Activated T-cell treated with anti-CD3 and anti-CD28 coated beads, Interleukin-2, amount 50 U/mL, for 24 hours (primary cell): ENCODE measurements around the gene TRMU.
"Not testable (repeated sequence)": the region's sequence is repeated elsewhere in the genome, so short reads cannot be mapped to it uniquely, and the experiment has no call there.

ENCODE experiments used
- DNase-seq: peaks from one replicate; pipeline ENCODE4 v3.0.0-alpha.2; 2020
- H3K27ac Mint-ChIP-seq: 2 replicates; pipeline ENCODE4 v1.8.0; 2020; ENCODE audit warnings: mild to moderate bottlenecking, mixed read lengths
- H3K27me3 Mint-ChIP-seq: 2 replicates; pipeline ENCODE4 v1.8.0; 2020; ENCODE audit warnings: mixed read lengths
- H3K36me3 Mint-ChIP-seq: 2 replicates; pipeline ENCODE4 v1.8.0; 2020; ENCODE audit warnings: low read depth, mixed read lengths
- H3K4me1 Mint-ChIP-seq: 2 replicates; pipeline ENCODE4 v1.8.0; 2020; ENCODE audit warnings: low read depth, mixed read lengths
- H3K4me3 Mint-ChIP-seq: 2 replicates; pipeline ENCODE4 v1.8.0; 2020; ENCODE audit warnings: mild to moderate bottlenecking, moderate library complexity, mixed read lengths
- H3K9me3 Mint-ChIP-seq: 2 replicates; pipeline ENCODE4 v1.8.0; 2020; ENCODE audit warnings: mixed read lengths

The TRMU gene

DNA sequence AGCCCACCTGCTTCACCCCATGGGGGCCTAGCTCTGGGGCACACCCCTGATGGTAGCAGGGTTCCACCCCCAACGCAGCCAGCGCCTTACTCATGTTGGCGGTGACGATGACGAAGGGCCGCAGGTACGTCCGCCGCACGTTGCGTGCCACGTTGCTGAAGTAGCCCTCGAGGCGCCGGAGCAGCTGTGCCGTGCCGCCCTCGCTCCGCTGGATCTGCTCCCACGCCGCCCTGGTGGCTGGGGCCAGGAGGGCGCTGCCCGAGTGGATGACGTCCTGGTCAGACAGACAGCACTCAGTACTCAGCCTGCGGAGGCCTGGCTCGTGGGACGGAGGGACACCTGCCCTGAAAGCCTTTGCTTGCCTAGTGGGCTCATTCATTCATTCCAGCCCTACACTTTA lies 50.8 kb downstream of the TRMU start:
- H3K4me1 Mint-ChIP-seq, result no peaks in the 10 kb centered on the region
- H3K4me3 Mint-ChIP-seq, result no peak overlapping the region
- no peaks in the 10 kb centered on the region for H3K9me3 Mint-ChIP-seq
- no peaks in the 10 kb centered on the region for H3K27me3 Mint-ChIP-seq
- H3K27ac Mint-ChIP-seq, result no peak overlapping the region
- DNase-seq, result no peak
- no peaks in the 10 kb centered on the region for H3K36me3 Mint-ChIP-seq

DNA sequence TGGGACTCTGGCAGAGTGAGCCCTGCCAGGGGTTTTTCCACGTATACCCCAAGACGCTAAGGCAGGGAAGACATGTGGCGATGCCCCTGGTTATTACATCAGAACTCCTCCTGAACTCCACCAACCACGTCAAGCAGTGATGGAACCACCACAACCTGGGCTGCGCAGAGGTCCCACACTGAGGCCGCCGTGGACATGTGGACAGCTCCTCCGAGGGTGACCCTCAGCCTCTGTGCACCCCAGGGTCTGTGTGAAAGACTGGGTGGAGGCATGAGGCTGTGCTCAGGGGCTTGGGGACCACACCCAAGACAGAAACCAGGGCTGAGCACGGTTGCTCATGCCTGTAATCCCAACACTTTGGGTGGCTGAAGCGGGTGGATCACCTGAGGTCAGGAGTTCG lies 52.2 kb downstream of the TRMU start:
- Mint-ChIP-seq H3K4me3 (no peak overlapping the region), H3K36me3 (no peaks in the 10 kb centered on the region), H3K27me3 (no peaks in the 10 kb centered on the region), H3K9me3 (no peaks in the 10 kb centered on the region), H3K4me1 (no peaks in the 10 kb centered on the region), H3K27ac (no peak overlapping the region)
- DNase-seq, result no peak

DNA sequence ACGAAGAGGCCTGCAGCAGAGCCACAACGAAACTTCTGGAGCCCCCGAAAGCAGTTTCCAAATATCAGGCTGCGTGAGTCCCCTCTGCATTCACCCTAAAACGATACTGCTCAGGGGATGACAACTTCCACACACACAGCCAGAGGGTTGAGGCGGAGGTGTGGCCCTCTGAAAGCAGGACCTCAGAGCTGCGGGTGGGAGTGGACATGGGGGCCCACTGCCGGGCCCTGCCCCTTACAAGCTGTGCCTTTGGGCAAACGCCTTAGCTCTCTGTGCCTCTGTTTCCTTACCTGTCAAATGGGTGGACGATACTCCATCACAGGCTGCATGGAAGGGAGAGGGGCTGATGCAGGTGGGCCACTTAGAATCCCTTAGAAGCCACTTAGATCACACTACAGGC lies 53.1 kb downstream of the TRMU start:
- no peaks in the 10 kb centered on the region for H3K36me3 Mint-ChIP-seq
- H3K27me3 Mint-ChIP-seq, result no peaks in the 10 kb centered on the region
- no peaks in the 10 kb centered on the region for H3K9me3 Mint-ChIP-seq
- H3K4me1 Mint-ChIP-seq, result peaks cover under 1% of the 10 kb centered on the region
- H3K27ac Mint-ChIP-seq, result no peak overlapping the region
- no peak overlapping the region for H3K4me3 Mint-ChIP-seq
- no peak for DNase-seq

DNA sequence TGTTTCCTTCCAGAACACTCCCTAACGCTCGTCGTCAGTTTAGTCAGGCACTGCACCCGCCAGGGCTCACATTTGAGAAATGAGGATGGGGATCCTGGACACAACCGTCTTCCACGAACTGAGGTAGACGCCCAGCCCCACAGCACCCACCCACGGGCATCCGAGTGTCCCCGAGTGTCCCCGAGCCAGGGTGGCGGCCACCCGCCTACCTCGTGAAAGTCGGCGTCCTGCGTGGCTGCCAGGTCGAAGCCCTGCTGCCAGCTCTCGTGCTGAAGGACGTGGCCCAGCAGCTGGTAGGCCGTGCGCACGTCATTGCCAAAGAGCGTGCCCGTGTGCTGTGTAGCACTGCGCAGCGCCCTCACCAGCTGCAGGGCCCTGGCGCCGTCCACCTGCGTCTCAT lies 53.6 kb downstream of the TRMU start:
- H3K27ac Mint-ChIP-seq, result no peak overlapping the region
- no peak for DNase-seq
- H3K36me3 Mint-ChIP-seq, result no peaks in the 10 kb centered on the region
- H3K27me3 Mint-ChIP-seq, result no peaks in the 10 kb centered on the region
- no peak overlapping the region for H3K4me3 Mint-ChIP-seq
- H3K9me3 Mint-ChIP-seq, result no peaks in the 10 kb centered on the region
- peaks cover 5% of the 10 kb centered on the region for H3K4me1 Mint-ChIP-seq

DNA sequence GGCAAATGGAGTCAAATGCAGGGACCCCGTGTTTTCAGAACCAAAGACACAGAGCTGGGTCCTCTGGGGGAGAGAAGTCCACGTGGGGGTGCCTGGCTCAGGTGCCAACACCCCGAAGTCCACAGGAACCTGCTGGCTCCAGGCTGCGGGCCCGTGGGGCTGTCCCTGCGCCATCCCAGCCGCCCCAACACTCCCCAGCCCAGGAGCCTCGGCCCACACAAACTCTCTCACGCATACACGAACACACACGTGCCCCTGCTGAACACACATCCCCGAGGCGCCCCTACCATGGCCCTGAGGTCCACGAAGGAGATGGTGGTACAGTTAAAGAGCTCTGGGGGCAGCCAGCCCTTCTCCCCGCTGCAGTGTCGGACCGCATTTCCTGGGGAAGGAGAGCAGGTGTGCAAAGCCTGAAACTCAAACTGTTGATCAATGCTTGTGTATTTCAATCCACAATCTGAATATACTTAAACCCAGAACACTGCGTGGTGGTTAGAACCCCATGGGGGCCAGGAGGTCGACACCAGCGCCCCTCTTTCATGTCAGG lies 54.7 kb downstream of the TRMU start:
- DNase-seq, result no peak
- Mint-ChIP-seq H3K27ac (no peak overlapping the region), H3K27me3 (no peaks in the 10 kb centered on the region), H3K4me3 (no peak overlapping the region), H3K9me3 (no peaks in the 10 kb centered on the region), H3K4me1 (peaks cover 5% of the 10 kb centered on the region), H3K36me3 (no peaks in the 10 kb centered on the region)

DNA sequence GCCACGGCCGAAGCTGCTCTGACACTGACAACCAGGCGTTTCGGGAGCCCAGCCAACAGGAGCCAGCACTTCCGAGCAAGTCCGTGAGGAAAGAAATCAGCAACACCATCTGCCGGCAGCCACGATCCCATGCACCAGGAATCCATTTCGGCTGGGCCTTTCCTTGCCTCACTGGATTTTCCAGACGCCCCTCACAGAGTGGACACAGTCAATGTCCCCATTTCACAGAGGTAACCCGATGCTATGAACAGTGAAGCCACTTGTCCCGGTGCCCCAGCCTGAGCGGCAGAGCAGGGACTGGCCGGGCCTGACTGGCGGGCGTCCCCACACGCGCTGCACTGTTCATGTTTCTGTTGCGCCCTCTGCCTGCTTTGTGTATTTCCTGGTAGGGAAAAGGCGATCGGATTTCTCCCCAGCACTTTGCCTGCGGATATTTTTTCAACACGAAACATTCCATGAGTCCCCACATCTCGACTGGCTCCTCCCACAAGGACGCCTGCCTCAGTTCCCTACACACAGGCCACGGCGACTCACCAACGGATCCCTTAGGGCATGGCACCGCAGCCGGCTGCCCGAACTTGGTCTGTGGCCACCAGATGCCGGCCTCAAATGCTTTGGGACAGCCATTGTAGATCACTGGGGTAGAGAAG lies 55.3 kb downstream of the TRMU start:
- Mint-ChIP-seq H3K4me3 (no peak overlapping the region), H3K27ac (no peak overlapping the region), H3K36me3 (no peaks in the 10 kb centered on the region), H3K4me1 (peaks cover 5% of the 10 kb centered on the region), H3K27me3 (no peaks in the 10 kb centered on the region), H3K9me3 (no peaks in the 10 kb centered on the region)
- DNase-seq, result no peak

DNA sequence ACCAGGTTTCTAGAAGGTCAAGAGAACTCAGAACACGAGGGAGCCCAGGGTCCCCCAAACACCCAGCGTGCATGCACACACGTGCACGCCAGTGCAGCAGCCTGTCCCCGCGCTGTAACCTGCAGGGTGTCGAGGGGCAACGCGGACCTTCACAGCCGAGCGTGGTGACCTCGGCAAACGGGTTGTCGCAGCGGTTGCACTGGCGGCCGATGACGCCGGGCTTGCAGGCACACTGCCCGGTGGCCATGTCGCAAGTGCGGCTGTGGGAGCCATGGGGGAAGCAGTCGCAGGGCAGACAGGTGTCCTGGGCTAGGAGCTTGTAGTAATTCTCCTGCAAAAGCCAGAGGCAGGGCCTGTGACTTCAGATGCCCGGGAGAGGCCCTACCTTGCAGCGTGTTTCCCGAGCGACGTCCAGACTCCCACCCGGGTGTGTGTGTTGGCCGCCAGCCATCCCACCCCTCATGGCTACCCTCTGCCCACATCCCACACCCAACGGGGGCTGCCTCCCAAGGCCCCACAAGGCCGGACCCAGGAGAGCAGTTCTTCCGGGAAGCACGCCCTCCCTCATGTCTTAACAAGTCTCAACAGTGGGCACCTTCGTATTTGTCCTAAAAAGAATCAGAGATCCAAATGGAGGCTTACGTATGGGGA lies 56.1 kb downstream of the TRMU start:
- H3K4me3 Mint-ChIP-seq, result no peak overlapping the region
- no peak for DNase-seq
- H3K27me3 Mint-ChIP-seq, result no peaks in the 10 kb centered on the region
- H3K36me3 Mint-ChIP-seq, result no peaks in the 10 kb centered on the region
- H3K9me3 Mint-ChIP-seq, result no peaks in the 10 kb centered on the region
- peaks cover 5% of the 10 kb centered on the region for H3K4me1 Mint-ChIP-seq
- H3K27ac Mint-ChIP-seq, result no peak overlapping the region

DNA sequence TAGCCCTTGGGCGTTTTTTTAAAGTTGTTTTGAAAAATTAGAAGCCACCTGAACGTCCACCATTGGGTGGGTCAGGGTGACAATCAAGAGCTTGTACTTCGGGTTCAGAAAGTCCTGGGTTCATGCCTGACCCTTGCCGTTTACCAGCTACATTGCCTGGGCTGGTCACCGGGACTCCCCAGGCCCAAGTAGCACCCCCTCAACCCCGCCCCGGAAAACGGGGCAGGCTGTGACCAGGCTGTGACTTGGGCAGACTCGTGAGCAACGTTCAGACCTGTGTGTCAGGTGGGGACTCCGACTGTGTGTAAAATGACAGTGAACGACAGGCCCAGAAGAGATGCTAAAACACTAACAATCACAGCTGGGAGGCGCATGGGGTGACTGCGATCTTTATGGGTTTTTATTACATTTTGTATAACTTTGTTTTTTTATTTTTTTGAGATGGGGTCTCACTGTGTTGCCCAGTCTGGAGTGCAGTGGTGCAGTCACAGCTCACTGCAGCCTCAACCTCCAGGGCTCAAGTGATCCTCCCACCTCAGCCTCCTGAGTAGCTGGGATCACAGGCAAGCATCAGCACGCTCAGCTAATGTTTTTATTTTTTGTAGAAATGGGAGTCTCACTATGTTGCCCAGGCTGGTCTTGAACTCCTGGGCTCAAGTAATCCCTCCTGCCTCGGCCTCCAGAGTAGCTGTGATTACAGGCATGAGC lies 56.8 kb downstream of the TRMU start:
- Mint-ChIP-seq H3K27ac (no peak overlapping the region), H3K4me3 (no peak overlapping the region), H3K4me1 (peaks cover 5% of the 10 kb centered on the region), H3K9me3 (no peaks in the 10 kb centered on the region), H3K27me3 (no peaks in the 10 kb centered on the region), H3K36me3 (no peaks in the 10 kb centered on the region)
- DNase-seq, result no peak

DNA sequence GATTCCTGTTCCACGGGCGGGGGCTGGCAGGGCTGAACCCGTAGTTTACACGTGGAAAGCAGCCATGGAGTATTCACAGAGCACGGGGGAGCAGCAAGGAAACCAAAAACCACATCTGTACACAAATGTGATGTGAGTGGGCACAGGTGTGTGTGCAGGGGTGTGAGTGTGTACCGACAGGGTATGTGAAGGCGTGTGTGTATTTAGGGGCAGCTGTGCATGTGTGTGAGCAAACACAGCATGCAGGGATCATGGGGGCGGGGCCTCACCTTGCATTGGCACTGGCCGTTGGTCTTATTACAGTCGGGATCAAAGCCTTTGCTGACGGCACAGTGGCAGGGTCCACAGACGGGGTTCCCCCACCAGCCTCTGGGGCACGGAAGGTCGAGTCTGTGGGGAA lies 58.4 kb downstream of the TRMU start:
- Mint-ChIP-seq H3K36me3 (no peaks in the 10 kb centered on the region), H3K27me3 (no peaks in the 10 kb centered on the region), H3K4me1 (peaks cover 5% of the 10 kb centered on the region), H3K9me3 (no peaks in the 10 kb centered on the region), H3K4me3 (no peak overlapping the region), H3K27ac (no peak overlapping the region)
- DNase-seq, result no peak

DNA sequence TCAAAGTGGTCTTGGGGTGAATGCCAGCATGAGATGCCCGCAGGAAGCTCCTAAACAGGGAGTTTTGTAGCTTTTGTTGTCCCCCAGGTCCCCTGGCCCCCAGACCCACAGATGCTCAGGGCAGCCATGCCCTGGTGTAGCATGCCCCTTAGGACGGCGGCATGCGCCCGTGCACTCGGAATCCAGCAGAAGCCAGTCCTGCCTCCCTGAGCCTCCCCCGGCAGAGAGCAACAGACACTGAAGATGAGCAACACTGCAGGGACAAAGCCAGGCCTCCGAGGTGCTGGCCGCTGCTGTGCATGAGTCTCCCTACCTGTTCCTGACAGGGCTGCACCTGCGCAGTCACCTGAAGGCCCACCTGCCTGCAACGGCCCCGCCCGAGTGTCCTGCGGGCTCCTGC lies 59.1 kb downstream of the TRMU start:
- DNase-seq, result no peak
- Mint-ChIP-seq H3K27me3 (no peaks in the 10 kb centered on the region), H3K9me3 (no peaks in the 10 kb centered on the region), H3K27ac (no peak overlapping the region), H3K36me3 (no peaks in the 10 kb centered on the region), H3K4me3 (no peak overlapping the region), H3K4me1 (peaks cover 5% of the 10 kb centered on the region)

DNA sequence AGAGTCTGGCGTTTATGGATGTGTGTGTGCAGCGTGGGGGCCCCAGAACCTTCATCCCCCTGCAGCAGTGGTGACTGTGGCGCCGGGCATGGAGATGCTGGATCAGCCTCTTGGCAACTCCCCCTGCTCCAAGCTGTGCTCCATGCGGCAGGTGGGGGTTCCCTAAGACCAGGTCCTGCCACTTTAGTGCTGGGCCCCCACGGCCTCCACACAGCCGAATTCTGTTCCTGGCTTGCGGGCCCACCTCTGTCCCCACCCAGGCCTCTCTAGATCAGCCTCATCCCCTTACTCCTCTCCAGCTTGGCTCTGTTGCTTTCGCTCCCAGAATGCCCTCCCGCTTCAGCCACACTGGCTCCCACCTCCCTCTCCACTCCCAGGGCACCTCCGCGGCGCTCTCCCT lies 59.6 kb downstream of the TRMU start:
- Mint-ChIP-seq H3K27me3 (no peaks in the 10 kb centered on the region), H3K9me3 (no peaks in the 10 kb centered on the region), H3K27ac (no peak overlapping the region), H3K4me1 (peaks cover 5% of the 10 kb centered on the region), H3K4me3 (no peak overlapping the region), H3K36me3 (no peaks in the 10 kb centered on the region)
- DNase-seq, result no peak

DNA sequence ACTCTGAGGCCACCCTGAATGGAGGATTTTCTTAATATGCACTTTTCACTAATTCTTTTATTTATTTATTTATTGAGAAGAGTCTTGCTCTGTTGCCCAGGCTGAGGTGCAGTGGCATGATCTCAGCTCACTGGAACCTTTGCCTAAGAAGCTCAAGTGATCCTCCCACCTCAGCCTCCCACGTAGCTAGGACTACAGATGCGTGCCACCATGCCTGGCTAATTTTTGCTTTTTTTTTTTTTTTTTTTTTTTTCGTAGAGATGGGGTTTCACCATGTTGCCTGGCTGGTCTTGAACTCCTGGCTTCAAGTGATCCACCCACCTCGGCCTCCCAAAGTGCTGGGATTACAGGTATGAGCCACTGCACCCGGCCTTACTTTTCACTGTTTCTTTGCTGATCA lies 61.5 kb downstream of the TRMU start:
- not testable (repeated sequence) for H3K27ac Mint-ChIP-seq

DNA sequence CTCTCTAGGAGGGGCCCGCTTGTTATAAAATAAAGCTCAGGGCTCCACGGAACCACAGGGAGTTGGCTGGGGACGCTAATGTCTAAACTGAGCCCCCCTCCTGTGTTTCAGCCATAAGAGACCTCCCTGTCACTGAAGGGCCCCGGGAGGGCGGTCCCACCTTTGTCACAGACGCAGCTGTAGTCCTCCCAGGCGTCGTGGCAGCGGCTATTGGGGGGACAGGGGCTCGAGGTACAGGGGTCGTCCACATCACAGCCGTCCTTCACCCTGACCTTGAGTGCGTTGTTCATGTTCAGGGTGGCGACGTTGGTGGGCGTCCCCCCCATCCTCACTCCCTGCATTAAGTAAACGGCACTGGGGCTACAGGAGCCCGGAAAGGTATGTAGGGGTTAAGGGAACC lies 62.0 kb downstream of the TRMU start:
- no peak overlapping the region for H3K4me3 Mint-ChIP-seq
- no peaks in the 10 kb centered on the region for H3K36me3 Mint-ChIP-seq
- peaks cover 5% of the 10 kb centered on the region for H3K4me1 Mint-ChIP-seq
- H3K27ac Mint-ChIP-seq, result no peak overlapping the region
- H3K9me3 Mint-ChIP-seq, result no peaks in the 10 kb centered on the region
- H3K27me3 Mint-ChIP-seq, result no peaks in the 10 kb centered on the region
- no peak for DNase-seq

More for the DNA sequence above, 61.5 kb downstream of the TRMU start:
- not testable (repeated sequence) for H3K27me3 Mint-ChIP-seq, H3K36me3 Mint-ChIP-seq, H3K4me3 Mint-ChIP-seq, H3K9me3 Mint-ChIP-seq, DNase-seq, H3K4me1 Mint-ChIP-seq

DNA sequence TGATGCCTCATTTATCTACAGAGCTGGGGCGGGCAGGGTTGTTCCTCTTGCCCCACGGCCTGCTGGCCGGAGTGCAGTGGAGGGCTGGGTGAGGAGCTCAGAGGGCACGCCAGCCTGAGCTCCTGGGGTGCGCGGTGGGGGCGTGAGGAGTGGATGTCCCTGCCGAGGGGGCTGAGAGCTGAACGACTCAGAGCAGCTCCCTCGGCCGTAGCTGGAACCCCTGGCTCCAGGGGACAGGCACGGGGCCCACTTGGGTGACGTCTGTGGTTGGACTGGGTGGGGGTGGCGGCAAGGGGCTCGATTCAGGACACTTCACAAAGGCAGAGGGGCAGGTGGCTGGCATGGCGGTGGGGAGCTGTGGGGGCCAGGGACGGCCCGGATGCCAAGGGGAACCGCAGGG lies 62.4 kb downstream of the TRMU start:
- Mint-ChIP-seq H3K36me3 (no peaks in the 10 kb centered on the region), H3K4me1 (peaks cover 5% of the 10 kb centered on the region), H3K27ac (no peak overlapping the region), H3K9me3 (no peaks in the 10 kb centered on the region), H3K4me3 (no peak overlapping the region), H3K27me3 (no peaks in the 10 kb centered on the region)
- no peak for DNase-seq
